KBM-7 (cell line): ENCODE measurements around the gene AIG1.

Source experiments
- DNase-seq: peaks from one replicate; pipeline ENCODE4 v3.0.0-alpha.2; 2015
- in situ Hi-C: fragments of 300-500 bp; cut with MboI; formaldehyde crosslinking; loops from 2 replicates; pipeline ENCODE4 v1.14.3; 2020; ENCODE audit warnings: low sequenced_read_pairs, low pct_unique_long_range_greater_than_20kb, mixed read lengths

The AIG1 gene

GRCh38 chr6:143180826-143181225 is 120.1 kb downstream of the AIG1 start:
- DNase-seq: no peak
- in situ Hi-C loops: no loop called here

- in situ Hi-C loops: no loop called here
- no peak for DNase-seq
Observed at GRCh38 chr6:143183666-143184065, 123.0 kb downstream of the AIG1 start.

GRCh38 chr6:143185288-143185687 is 124.6 kb downstream of the AIG1 start:
- in situ Hi-C loops: no loop called here
- DNase-seq: no peak

GRCh38 chr6:143187238-143187923 is 126.7 kb downstream of the AIG1 start:
- DNase-seq: no peak

GRCh38 chr6:143188292-143188691 is 127.6 kb downstream of the AIG1 start:
- in situ Hi-C loops: no loop called here
- DNase-seq: no peak

More at GRCh38 chr6:143187238-143187923, 126.7 kb downstream of the AIG1 start:
- in situ Hi-C loops: no loop called here

- no peak for DNase-seq
- in situ Hi-C loops: no loop called here
Observed at GRCh38 chr6:143191361-143191760, 130.7 kb downstream of the AIG1 start.

DNA sequence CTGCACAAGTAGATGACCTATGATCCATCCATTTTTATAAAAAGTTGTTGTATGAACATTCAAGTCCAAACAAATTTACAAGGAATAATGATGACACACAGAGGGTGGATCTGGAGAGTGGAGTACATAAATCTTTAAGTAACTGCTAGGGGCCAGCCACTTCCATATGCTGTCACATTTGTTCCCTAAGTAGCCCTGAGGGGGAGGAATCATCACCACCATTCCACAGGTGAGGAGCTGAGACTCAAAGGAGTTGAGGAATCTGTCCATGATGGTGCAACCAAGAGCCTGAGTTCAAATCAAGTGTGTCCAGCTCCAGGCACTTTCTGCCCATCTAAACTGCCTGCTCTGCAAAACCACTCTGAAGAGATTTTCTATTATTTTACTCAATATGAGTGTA is 132.1 kb downstream of the AIG1 start:
- DNase-seq: no peak
- in situ Hi-C loops: no loop called here

- in situ Hi-C loops: no loop called here
- no peak for DNase-seq
Observed at GRCh38 chr6:143193571-143194094, 132.9 kb downstream of the AIG1 start.

- in situ Hi-C loops: no loop called here
- no peak for DNase-seq
Observed at GRCh38 chr6:143194095-143194589, 133.5 kb downstream of the AIG1 start.

GRCh38 chr6:143195349-143195845 is 134.7 kb downstream of the AIG1 start:
- in situ Hi-C loops: no loop called here
- no peak for DNase-seq

DNA sequence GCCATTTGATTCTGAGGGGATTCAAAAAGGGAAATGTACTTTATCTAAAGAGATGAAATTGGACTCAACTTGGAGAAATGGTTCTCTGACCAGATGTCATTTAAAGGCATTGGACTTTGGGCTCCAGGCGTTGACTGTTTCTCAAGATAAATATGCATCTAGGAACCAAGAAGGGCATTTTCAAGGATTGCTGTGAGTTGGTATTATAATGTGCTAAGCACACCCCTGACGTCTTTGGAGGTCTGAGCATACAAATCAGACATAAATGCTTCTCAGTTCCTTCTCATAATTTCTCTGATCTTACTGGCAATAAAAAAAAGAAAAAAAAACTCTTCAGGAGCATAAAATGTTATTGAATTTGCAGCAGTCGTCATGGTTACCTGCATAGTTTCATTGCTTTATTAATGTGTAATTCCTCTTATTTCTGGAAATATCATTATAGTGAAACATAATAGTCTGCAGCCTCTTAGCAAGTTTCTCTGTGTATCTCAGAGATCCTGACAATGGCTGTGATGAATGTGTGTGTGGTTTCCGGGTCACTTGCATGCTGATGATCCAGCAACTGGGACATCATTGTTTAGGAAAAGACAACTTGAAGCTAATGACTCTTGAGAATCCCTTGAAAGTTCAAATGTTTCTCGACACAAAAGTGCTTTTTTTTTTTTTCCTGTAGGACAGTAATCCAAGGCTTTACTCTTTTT is 136.0 kb downstream of the AIG1 start:
- in situ Hi-C loops: no loop called here
- no peak for DNase-seq

DNA sequence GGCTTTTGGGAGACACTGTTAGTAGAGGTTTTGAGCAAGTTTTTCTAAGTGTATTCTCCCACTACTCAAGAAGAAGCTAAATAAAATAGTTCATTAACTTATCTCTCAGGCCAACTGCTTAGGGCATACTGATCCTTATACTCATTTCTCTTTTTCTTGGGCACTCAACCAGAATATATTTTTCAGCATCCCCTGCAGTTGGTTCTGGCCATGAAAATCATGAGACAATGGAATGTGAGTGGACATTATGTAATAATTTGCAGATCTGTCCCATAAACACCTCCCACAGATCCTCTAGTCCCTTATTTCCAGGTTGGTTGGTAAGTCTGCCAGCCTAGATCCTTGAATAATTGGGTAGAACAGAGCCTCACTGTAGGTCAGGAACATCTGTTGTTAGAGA is 136.7 kb downstream of the AIG1 start:
- in situ Hi-C loops: no loop called here
- no peak for DNase-seq

DNA sequence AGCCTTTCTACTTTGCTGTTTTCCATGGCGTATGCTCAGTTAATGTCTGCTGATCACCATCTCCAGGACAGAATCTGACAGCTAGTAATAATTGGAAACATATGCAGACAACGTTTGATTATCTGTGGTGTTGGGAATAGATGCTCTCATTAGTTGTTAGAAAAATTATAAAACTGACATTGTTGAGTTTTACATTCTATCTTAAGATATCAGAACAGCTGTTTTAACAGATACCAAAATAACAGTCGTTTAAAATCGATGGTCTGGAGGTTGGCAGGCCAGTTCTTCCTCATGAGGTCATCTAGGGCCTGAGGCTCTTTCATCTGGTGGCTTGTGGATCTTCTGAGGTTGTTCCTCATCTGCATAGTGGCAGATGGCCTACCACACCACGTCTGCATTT is 137.6 kb downstream of the AIG1 start:
- DNase-seq: no peak
- in situ Hi-C loops: no loop called here

- no peak for DNase-seq
- in situ Hi-C loops: no loop called here
Observed at GRCh38 chr6:143199291-143199690, 138.6 kb downstream of the AIG1 start.

GRCh38 chr6:143200167-143200770 is 139.6 kb downstream of the AIG1 start:
- in situ Hi-C loops: no loop called here
- no peak for DNase-seq

DNA sequence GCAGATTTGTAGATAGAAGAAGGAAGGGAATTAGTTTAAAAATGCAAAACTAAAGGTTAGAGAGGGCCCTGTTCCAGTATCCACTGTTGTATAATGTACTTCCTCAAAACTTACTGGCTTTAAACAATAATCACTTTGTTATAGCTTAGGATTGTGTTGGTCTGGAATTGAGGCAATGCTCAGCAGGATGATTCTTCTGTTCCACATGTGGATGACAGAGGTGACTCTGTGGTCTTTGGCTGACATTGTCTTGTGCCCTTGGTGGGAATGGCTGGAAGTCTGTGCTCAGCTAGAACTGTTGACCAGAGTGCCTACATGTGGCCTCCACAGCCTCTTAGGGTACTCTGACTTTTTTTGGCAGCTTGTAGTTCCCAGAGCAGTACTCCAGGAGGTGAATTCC is 143.4 kb downstream of the AIG1 start:
- no peak for DNase-seq
- in situ Hi-C loops: no loop called here

DNA sequence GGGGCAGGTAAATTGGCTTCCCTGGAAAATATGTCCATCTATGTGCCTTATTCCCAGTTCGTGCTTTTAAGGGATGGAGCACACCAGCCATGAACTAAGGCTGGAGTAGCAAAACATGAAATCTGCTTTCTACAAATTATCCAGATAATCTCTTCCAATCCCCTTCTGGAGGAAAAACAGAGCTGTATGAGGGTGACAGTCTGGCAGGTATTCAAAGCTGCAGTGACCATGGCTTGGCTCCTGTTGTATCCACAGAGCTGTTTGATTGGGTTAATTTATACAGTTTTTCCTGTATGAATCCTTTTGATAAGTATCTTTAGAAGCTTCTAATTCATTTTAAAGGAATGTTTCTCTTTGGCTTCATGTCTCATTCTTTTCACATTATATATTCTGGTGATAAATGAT is 144.4 kb downstream of the AIG1 start:
- in situ Hi-C loops: no loop called here
- no peak for DNase-seq

- in situ Hi-C loops: no loop called here
- DNase-seq: no peak
Observed at GRCh38 chr6:143205585-143205984, 144.9 kb downstream of the AIG1 start.

DNA sequence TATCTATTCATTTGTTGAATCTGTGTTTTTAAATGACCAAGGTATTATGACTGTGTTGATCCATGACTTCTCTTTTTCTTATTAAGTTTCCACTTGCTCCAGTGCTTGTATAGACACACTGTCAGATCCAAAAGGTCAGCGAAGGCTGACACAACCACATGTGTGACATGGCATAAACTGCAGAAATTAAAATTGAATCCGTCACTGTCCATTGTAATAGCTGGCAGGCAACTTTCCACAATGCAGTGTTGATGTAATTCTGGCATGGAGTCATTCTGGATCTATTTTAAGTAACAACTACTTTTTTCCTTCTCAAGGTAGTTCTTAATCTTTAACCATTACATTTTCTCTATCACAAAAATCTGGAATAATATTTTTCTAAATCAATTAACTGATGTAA is 145.3 kb downstream of the AIG1 start:
- in situ Hi-C loops: no loop called here
- DNase-seq: no peak

GRCh38 chr6:143206550-143206949 is 145.9 kb downstream of the AIG1 start:
- no peak for DNase-seq
- in situ Hi-C loops: no loop called here
